Peyer's patch (tissue), 4 donors: Measurements from ENCODE around the gene ATG2B.

ENCODE experiments used
- CTCF ChIP-seq, 6 experiments: fragments of 450-650 bp in 4 of 6; fragments of 200-600 bp in 2 of 6; sonication (generic) in 1 of 6; IDR thresholded peaks; one replicate each; pipeline ENCODE4 v1.5.1; 2017 to 2019; ENCODE audit warnings: antibody characterized with exemption in 6 of 6, mild to moderate bottlenecking in 3 of 6, moderate library complexity in 1 of 6
- POLR2A ChIP-seq, 2 donors: fragments of 450-650 bp; IDR thresholded peaks; one replicate each; pipeline ENCODE4 v1.5.1; 2017; ENCODE audit warnings: antibody characterized with exemption in 2 of 2, mild to moderate bottlenecking in 2 of 2, moderate library complexity in 2 of 2

- TF ChIP-seq CTCF (IDR thresholded peaks at IDR 0.05) (no peak), POLR2A (IDR thresholded peaks at IDR 0.05) (no peak)
Observed at GRCh38 chr14:96260341-96260821, 102.8 kb downstream of the ATG2B start.
